Common myeloid progenitor, CD34-positive (primary cell): Measurements from ENCODE around the gene PDS5A.
A peak's percentile ranks its signal among the peaks of the same experiment; 100 is the strongest.
"Not testable (repeated sequence)": the region's sequence is repeated elsewhere in the genome, so short reads cannot be mapped to it uniquely, and the experiment has no call there.

Experiments used
- CTCF ChIA-PET: fragments of 350-600 bp; sonication (Branson Sonifier 250); formaldehyde crosslinking; loops from one replicate; lab custom pipeline; 2021; ENCODE audit warnings: antibody characterized with exemption; lab: Charles Lee
- POLR2A ChIA-PET: fragments of 350-600 bp; sonication (Branson Sonifier 250); formaldehyde crosslinking; loops from one replicate; lab custom pipeline; 2021; ENCODE audit warnings: antibody characterized with exemption; lab: Charles Lee
- DNase-seq, 3 donors: peaks; one replicate each; pipeline versions ENCODE4 v3.0.0 to v3.0.0-alpha.2; 2013
- H3K27ac ChIP-seq, 2 experiments: 1 replicate in 1 of 2; 2 replicates in 1 of 2; pipeline ENCODE4 v1.7.0; 2013; ENCODE audit warnings: inconsistent platforms in 2 of 2, low read length in 2 of 2, mild to moderate bottlenecking in 2 of 2, low read depth in 1 of 2, moderate library complexity in 1 of 2; ENCODE audit not compliant: severe bottlenecking in 2 of 2, insufficient read depth in 1 of 2, poor library complexity in 1 of 2
- H3K27me3 ChIP-seq, 5 experiments: replicated peaks in 2 of 5; 1 replicate in 3 of 5; 2 replicates in 2 of 5; pipeline versions ENCODE4 v1.6.1 to v1.7.0; 2013; ENCODE audit warnings: low read length in 4 of 5, mild to moderate bottlenecking in 2 of 5, moderate library complexity in 2 of 5, inconsistent platforms in 1 of 5; ENCODE audit not compliant: insufficient read depth in 5 of 5, control insufficient read depth in 4 of 5
- H3K36me3 ChIP-seq, 4 experiments: 1 replicate in 2 of 4; 2 replicates in 2 of 4; pipeline versions ENCODE4 v1.6.1 to v1.7.0; 2013; ENCODE audit warnings: low read length in 3 of 4, control low read depth in 1 of 4, mild to moderate bottlenecking in 1 of 4; ENCODE audit not compliant: control insufficient read depth in 4 of 4, insufficient read depth in 4 of 4
- H3K4me1 ChIP-seq, 4 experiments: 1 replicate in 3 of 4; 2 replicates in 1 of 4; pipeline versions ENCODE4 v1.6.1 to v1.7.1; 2013; ENCODE audit warnings: low read length in 3 of 4, mild to moderate bottlenecking in 3 of 4, control low read depth in 1 of 4, inconsistent platforms in 1 of 4, moderate library complexity in 1 of 4; ENCODE audit not compliant: control insufficient read depth in 4 of 4, insufficient read depth in 4 of 4; ENCODE audit errors: control extremely low read depth in 1 of 4
- H3K4me3 ChIP-seq, 7 experiments: 1 replicate in 4 of 7; 2 replicates in 3 of 7; pipeline versions ENCODE4 v1.5.1 to v1.7.0; 2013; ENCODE audit warnings: mild to moderate bottlenecking in 7 of 7, low read length in 6 of 7, moderate library complexity in 6 of 7, inconsistent platforms in 2 of 7, low read depth in 2 of 7, control low read depth in 1 of 7; ENCODE audit not compliant: insufficient read depth in 4 of 7, control insufficient read depth in 1 of 7; ENCODE audit errors: extremely low read depth in 1 of 7
- H3K9me3 ChIP-seq, 5 experiments: 1 replicate in 4 of 5; 2 replicates in 1 of 5; pipeline versions ENCODE4 v1.6.1 to v1.7.1; 2013; ENCODE audit warnings: low read length in 4 of 5, mild to moderate bottlenecking in 2 of 5, inconsistent platforms in 1 of 5, low read depth in 1 of 5, moderate library complexity in 1 of 5; ENCODE audit not compliant: control insufficient read depth in 4 of 5, insufficient read depth in 2 of 5; ENCODE audit errors: control extremely low read depth in 1 of 5
- WGBS: methylation state at CpG from one replicate; pipeline ENCODE4 v1.1.5; 2013; ENCODE audit not compliant: insufficient coverage; 5-methylcytosine and 5-hydroxymethylcytosine counted together

The PDS5A gene

GRCh38 chr4:39944245-39944644, 33.5 kb downstream of the PDS5A start:
- H3K27ac ChIP-seq, H3K27me3 ChIP-seq, DNase-seq, H3K4me3 ChIP-seq, H3K36me3 ChIP-seq, H3K9me3 ChIP-seq, POLR2A ChIA-PET: not testable (repeated sequence)
- CTCF ChIA-PET: interaction anchor here (0.8 kb wide), 1 partner anchor 31 kb away, joined by 3 read pairs; no protein-coding TSS in a partner anchor
- H3K4me1 ChIP-seq: peaks cover 2 to 27% (median 11%) of the 10 kb centered on the region in 4 experiments
- 100% methylated on average over 3 of the region's 10 CpGs for WGBS

- Histone ChIP-seq H3K36me3 (peaks cover 3 to 19% (median 5%) of the 10 kb centered on the region in 4 experiments), H3K27me3 (no peaks in the 10 kb centered on the region), H3K4me1 (peaks cover 2 to 17% (median 10%) of the 10 kb centered on the region in 4 experiments), H3K9me3 (no peaks in the 10 kb centered on the region), H3K27ac (no peak overlapping the region), H3K4me3 (no peak overlapping the region)
- CTCF ChIA-PET: no interaction called here
- POLR2A ChIA-PET: no interaction called here
- WGBS: 96% methylated on average over 7 of the region's 9 CpGs
- DNase-seq: no peak
These were observed 35.2 kb downstream of the PDS5A start for GRCh38 chr4:39942507-39942906.

GRCh38 chr4:39941682-39942217, 36.0 kb downstream of the PDS5A start:
- H3K9me3 ChIP-seq: no peaks in the 10 kb centered on the region
- no CpG with 5 or more reads among the region's 2 CpGs for WGBS
- POLR2A ChIA-PET: no interaction called here
- H3K4me3 ChIP-seq: no peak overlapping the region
- no peaks in the 10 kb centered on the region for H3K27me3 ChIP-seq
- DNase-seq: no peak
- no peak overlapping the region for H3K27ac ChIP-seq
- peaks cover 2 to 11% (median 9%) of the 10 kb centered on the region in 4 experiments for H3K4me1 ChIP-seq
- CTCF ChIA-PET: no interaction called here
- peaks cover 5 to 23% (median 6%) of the 10 kb centered on the region in 4 experiments for H3K36me3 ChIP-seq

GRCh38 chr4:39937683-39938268, 39.9 kb downstream of the PDS5A start:
- peaks cover 6 to 33% (median 9%) of the 10 kb centered on the region in 4 experiments for H3K36me3 ChIP-seq
- no peak overlapping the region for H3K27ac ChIP-seq
- POLR2A ChIA-PET: no interaction called here
- H3K4me3 ChIP-seq: no peak overlapping the region
- no peaks in the 10 kb centered on the region for H3K9me3 ChIP-seq
- DNase-seq: no peak
- CTCF ChIA-PET: interaction anchor here (0.9 to 1.1 kb wide), 3 partner anchors 8 to 20 kb away, joined by 3 to 4 read pairs (median 3); no protein-coding TSS in a partner anchor
- no peaks in the 10 kb centered on the region for H3K27me3 ChIP-seq
- peaks cover 0 to 6% (median 4%) of the 10 kb centered on the region in 4 experiments for H3K4me1 ChIP-seq
- 91% methylated on average over 2 of the region's 2 CpGs for WGBS

GRCh38 chr4:39936565-39937418, 40.9 kb downstream of the PDS5A start:
- Histone ChIP-seq H3K27ac (no peak overlapping the region), H3K4me1 (peaks cover 0 to 6% (median 4%) of the 10 kb centered on the region in 4 experiments), H3K4me3 (no peak overlapping the region), H3K9me3 (no peaks in the 10 kb centered on the region), H3K27me3 (no peaks in the 10 kb centered on the region), H3K36me3 (peaks cover 6 to 35% (median 9%) of the 10 kb centered on the region in 4 experiments)
- CTCF ChIA-PET: interaction anchor here (0.9 to 1.1 kb wide), 3 partner anchors 9 to 41 kb away, joined by 3 to 4 read pairs (median 3); no protein-coding TSS in a partner anchor
- POLR2A ChIA-PET: no interaction called here
- no peak for DNase-seq
- 95% methylated on average over 3 of the region's 6 CpGs for WGBS

- peaks cover 0 to 6% (median 4%) of the 10 kb centered on the region in 4 experiments for H3K4me1 ChIP-seq
These were observed 43.8 kb downstream of the PDS5A start for GRCh38 chr4:39933671-39934590.

More at GRCh38 chr4:39933671-39934590, 43.8 kb downstream of the PDS5A start:
- Histone ChIP-seq H3K4me3 (no peak overlapping the region), H3K36me3 (peaks cover under 1 to 39% (median 10%) of the 10 kb centered on the region in 4 experiments), H3K27ac (peak overlapping the region in 1 of 2 experiments; percentile 22), H3K9me3 (no peaks in the 10 kb centered on the region), H3K27me3 (no peaks in the 10 kb centered on the region)
- CTCF ChIA-PET: interaction anchor here (0.6 to 1.1 kb wide), 6 partner anchors 12 to 804 kb away, joined by 3 to 4 read pairs (median 3); no protein-coding TSS in a partner anchor
- WGBS: 74% methylated on average over 5 of the region's 7 CpGs
- POLR2A ChIA-PET: interaction anchor here (0.6 kb wide), 1 partner anchor 12 kb away, joined by 9 read pairs; no protein-coding TSS in a partner anchor
- DNase-seq: peak in 2 of 3 donors; percentile 8 to 13
